Spleen (tissue), 7 donors: Measurements from ENCODE around the gene SLC9A8.

Source experiments
- CTCF ChIP-seq, 11 experiments: fragments of 200-600 bp in 7 of 11; fragments of 450-650 bp in 4 of 11; sonication (generic) in 4 of 11; IDR thresholded peaks in 8 of 11; conservative IDR thresholded peaks in 3 of 11; 1 replicate in 7 of 11; 2 replicates in 4 of 11; pipeline versions ENCODE4 v1.4.0 to v1.8.0; 2016 to 2021; ENCODE audit warnings: antibody characterized with exemption in 11 of 11, inconsistent platforms in 4 of 11, mild to moderate bottlenecking in 1 of 11
- POLR2A ChIP-seq, 3 donors: fragments of 450-650 bp; IDR thresholded peaks; one replicate each; pipeline ENCODE4 v1.5.1; 2017; ENCODE audit warnings: antibody characterized with exemption in 3 of 3, mild to moderate bottlenecking in 1 of 3
- donor health status: DM: no; HTN: no; CAD: no; lungs with moderate emphysema.
- donor health status: DM: no; HTN: no; CAD: no.
- donor health status: DM: no; HTN: no; CAD: no.

- TF ChIP-seq CTCF (IDR thresholded peaks at IDR 0.05 in 8 of 11, conservative IDR thresholded peaks at IDR 0.05 in 3 of 11) (no peak), POLR2A (IDR thresholded peaks at IDR 0.05) (no peak)
Measured at GRCh38 chr20:49863666-49864065, 51.0 kb downstream of the SLC9A8 start.
